T-helper 1 cell treated with Interleukin-12 subunit alpha and Interleukin-12 subunit beta and Interleukin-4 antibody, amounts not matched to agents 30 ng/mL and 1 ng/mL, for 36 hours (primary cell): ENCODE results near the gene ATXN7L1. TPM values are rescaled to one million over a fixed set of nuclear protein-coding genes. Genes with fewer than 3 reads are reported as not detected.

Experiments
- intact Hi-C: fragments of 100-400 bp; cut with micrococcal nuclease; formaldehyde crosslinking; loops from one replicate; pipeline ENCODE4 v1.15.1; 2024
- total RNA-seq: library from RNA; stranded (reverse); gene quantifications from 2 replicates; pipeline ENCODE4 v1.2.3, GENCODE V29; 2022

Gene ATXN7L1
- total RNA-seq, 1 donor from 2014 or later = 13.5 TPM

DNA sequence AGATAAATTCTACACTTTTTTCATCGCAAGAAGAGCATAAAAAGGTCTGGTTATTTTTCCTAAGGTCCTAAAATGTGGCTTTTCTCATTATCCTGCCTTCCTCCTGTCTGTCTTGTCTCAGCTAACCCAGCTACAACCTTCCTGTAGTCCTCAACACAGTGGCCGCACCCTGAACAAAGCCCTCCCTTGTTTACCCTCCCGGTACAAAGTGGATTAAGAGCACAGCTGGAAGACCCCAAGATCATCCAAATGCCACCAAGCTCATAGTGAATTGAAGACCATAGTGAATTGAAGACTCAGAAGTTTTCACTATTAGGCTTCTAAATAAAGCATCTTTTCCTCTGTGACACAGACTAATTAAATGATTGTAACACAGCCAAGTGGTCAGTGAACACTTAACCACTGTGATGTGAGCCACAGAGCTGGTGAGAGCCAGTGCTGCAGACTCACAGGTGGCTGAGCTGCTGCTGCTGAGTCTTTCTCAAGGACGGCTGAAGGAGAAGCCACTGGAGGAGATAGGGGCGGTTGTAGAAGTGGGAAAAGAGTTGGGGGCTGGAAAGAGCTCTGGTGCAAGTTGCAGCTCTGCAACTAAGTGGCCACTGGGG, 123.6 kb downstream of the ATXN7L1 start:
- intact Hi-C loops = no loop called here

GRCh38 chr7:105751054-105751453, 125.3 kb downstream of the ATXN7L1 start:
- intact Hi-C loops = no loop called here

DNA sequence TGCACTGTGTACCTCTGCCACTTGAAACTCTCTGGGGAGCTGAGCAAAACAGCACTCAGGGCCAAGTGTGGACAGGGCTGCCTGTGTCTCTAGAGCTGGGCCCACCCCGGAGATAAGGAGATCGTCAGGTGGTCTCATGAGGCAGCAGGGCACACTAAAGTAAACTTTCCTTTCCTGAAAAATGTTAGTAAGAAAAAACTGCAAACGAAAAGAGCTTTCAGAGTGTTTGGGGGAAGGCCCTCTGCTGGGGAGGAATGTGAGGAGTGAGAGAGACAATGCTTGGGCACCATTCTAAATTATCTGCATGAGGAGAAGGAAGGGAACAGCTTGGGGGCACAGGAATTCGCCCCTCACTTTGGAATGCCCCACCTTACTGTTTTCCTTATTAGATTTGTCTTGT, 127.7 kb downstream of the ATXN7L1 start:
- intact Hi-C loops = no loop called here

- intact Hi-C loops = no loop called here
These were observed 130.6 kb downstream of the ATXN7L1 start for GRCh38 chr7:105745681-105746330.

DNA sequence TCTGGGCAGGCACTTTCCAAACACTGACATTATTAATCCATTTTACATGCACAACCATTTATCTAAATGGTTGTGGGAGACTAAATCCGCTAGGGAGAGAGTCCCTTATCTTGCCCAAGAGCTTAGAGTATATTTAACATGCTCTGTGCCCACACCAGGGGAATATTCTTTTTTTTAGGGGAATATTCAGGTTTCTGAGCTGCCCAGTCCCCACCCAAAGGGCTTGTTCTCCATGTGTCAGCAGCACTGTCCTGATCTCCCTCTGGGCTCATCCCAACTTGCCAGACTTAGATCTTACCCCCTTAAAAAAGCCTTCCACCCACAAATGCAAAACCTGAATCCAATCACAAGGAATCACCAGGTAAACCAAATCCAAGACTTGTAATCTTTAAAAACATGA, 132.1 kb downstream of the ATXN7L1 start:
- intact Hi-C loops = no loop called here

- intact Hi-C loops = no loop called here
These were observed 132.9 kb downstream of the ATXN7L1 start for GRCh38 chr7:105743351-105744090.

- intact Hi-C loops = no loop called here
These were observed 133.6 kb downstream of the ATXN7L1 start for GRCh38 chr7:105742787-105743186.

- intact Hi-C loops = no loop called here
These were observed 134.4 kb downstream of the ATXN7L1 start for GRCh38 chr7:105741982-105742381.

GRCh38 chr7:105738133-105738532, 138.3 kb downstream of the ATXN7L1 start:
- intact Hi-C loops = no loop called here

DNA sequence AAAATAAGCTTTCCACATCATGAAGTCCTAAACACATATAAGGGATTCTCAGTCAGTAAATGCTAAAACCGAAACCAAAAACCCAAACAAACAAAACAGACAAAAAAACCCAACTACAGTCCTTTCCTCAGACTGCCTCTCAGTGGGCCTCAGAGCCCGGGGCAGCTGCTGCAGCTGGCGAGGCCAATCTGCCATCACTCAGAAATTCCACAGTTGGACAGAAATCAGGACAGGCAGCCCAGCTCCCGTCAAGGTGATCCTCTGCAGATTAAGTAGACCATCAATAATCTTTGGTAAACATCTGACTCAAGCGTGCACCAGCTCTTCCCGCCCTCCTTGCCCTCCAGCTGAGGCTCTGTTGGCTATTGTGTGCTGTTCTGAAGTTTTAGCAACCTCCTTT, 142.2 kb downstream of the ATXN7L1 start:
- intact Hi-C loops = no loop called here

DNA sequence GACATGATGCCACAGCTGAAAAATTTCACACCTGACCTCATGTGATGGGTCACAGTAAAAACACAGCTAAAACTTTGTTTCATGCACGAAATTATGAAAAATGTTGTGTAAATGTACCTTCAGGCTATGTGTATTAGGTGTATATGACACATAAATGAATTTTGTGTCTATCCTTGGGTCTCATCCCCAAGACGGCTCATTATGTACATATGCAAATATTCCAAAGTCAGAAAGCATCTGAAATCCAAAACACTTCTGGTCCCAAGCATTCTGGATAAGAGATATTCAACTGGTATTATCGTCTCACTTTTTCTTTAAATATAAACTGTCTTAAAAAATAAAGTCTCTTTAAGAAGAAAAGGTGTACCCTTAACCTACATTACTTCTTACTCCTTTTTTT, 145.4 kb downstream of the ATXN7L1 start:
- intact Hi-C loops = no loop called here

GRCh38 chr7:105728028-105728427, 148.4 kb downstream of the ATXN7L1 start:
- intact Hi-C loops = no loop called here

GRCh38 chr7:105724688-105725087, 151.7 kb downstream of the ATXN7L1 start:
- intact Hi-C loops = no loop called here

- intact Hi-C loops = no loop called here
These were observed 152.8 kb downstream of the ATXN7L1 start for GRCh38 chr7:105723572-105723971.

GRCh38 chr7:105721571-105722104, 154.8 kb downstream of the ATXN7L1 start:
- intact Hi-C loops = no loop called here

DNA sequence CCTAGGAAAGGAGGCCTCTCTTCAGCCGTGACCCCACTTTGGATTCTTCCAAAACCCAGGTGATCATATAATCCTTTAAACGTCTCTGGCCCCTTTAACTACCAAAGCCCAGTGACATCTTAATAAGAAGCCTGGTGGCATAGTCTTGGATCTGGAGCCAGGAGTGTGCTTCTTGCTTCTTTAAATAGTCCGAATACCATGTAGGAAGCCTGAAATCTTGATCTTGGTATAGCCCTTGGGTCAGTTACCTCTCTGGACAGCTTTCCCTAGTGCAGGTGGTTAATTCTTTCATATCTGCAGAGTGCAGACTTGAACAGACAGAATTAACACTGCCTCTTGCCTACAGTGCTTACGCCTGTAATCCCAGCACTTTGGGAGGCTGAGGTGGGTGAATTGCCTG, 156.5 kb downstream of the ATXN7L1 start:
- intact Hi-C loops = no loop called here

DNA sequence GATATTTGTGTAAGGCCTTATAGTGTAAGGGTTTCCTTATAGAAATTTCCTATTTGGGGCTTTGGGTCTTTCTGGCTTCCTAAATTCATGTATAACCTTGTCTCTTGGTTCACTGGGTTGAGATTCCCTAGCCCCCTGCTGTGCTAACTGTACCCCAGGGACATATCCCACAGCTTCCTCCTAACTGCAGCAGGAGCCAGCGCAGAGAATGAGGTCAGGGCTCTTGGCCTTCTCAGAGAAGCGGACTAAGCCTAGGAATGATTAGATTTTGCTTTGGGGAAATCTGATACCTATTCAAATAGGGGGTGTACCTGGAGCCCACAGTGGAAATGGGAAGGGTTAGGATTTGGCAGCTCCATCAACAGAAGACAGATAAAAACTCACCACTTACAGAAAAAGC, 157.0 kb downstream of the ATXN7L1 start:
- intact Hi-C loops = no loop called here

DNA sequence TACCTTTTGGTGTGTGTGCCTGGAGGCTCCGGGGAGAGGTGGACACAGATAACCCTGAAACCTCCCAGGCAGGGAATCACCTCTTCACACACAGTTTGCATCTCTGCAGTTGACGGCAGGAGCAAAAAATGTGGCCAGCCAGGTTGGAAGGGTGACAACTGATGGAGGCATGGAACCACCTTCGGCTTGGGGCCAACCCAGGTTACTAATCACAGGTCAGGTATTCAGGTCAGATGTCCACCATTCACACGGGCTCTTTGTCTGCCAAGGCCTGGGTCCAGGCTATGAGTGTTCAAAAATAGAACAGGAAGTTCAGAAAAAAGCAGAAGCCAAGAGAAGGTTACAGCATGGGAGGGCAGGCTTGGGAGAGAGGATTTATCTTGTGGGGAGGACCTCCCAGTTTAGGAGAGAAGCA, 157.9 kb downstream of the ATXN7L1 start:
- intact Hi-C loops = no loop called here

DNA sequence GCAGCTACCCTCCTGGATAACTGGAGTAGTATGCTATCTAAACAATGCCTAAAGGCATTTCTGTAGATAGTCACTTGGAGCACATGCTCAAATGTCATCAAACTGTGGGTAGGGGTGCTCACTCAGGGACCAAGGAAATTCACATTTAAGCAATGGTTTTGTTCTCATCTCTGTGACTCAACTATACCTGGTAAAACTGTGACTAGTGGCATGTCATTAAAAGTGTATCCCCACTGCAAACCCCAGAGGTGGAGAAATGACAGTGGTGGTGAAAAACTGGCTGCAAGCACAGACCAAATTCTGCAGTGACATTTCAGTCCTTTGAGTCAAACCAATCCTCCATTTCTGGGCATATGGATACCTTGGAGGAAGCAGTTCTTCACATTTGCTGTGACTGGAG, 160.9 kb downstream of the ATXN7L1 start:
- intact Hi-C loops = no loop called here

GRCh38 chr7:105713488-105714465, 162.6 kb downstream of the ATXN7L1 start:
- intact Hi-C loops = no loop called here

GRCh38 chr7:105712877-105713276, 163.5 kb downstream of the ATXN7L1 start:
- intact Hi-C loops = no loop called here
